Tibial nerve (tissue), 4 donors: ENCODE measurements around the gene RBP3. TPM values are rescaled to one million over a fixed set of nuclear protein-coding genes. Genes with fewer than 3 reads are reported as not detected.

Source experiments
- DNase-seq, 2 donors: peaks; one replicate each; pipeline ENCODE4 v3.0.0-alpha.2; 2019; ENCODE audit warnings: low spot score in 2 of 2
- H3K27ac ChIP-seq, 4 donors: fragments of 200-600 bp; sonication (generic) in 3 of 4; one replicate each; pipeline ENCODE4 v1.5.1; 2017 to 2019; ENCODE audit warnings: mild to moderate bottlenecking in 1 of 4
- H3K27me3 ChIP-seq, 2 donors: fragments of 200-600 bp; sonication (generic) in 1 of 2; one replicate each; pipeline versions ENCODE4 v1.5.1 to v1.6.0; 2017 to 2019
- H3K36me3 ChIP-seq, 3 donors: fragments of 200-600 bp; sonication (generic); one replicate each; pipeline ENCODE4 v1.5.1; 2018 to 2019
- H3K4me1 ChIP-seq, 4 donors: fragments of 200-600 bp; sonication (generic) in 3 of 4; one replicate each; pipeline ENCODE4 v1.5.1; 2017 to 2019
- H3K4me3 ChIP-seq, 4 donors: fragments of 200-600 bp; sonication (generic) in 3 of 4; one replicate each; pipeline ENCODE4 v1.5.1; 2017 to 2019; ENCODE audit warnings: mild to moderate bottlenecking in 1 of 4, moderate library complexity in 1 of 4
- H3K9me3 ChIP-seq, 4 donors: fragments of 200-600 bp; sonication (generic) in 3 of 4; one replicate each; pipeline ENCODE4 v1.5.1; 2017 to 2019
- CTCF ChIP-seq, 5 experiments: fragments of 200-600 bp in 3 of 5; fragments of 450-650 bp in 2 of 5; sonication (generic) in 3 of 5; IDR thresholded peaks; one replicate each; pipeline ENCODE4 v1.5.1; 2016 to 2019; ENCODE audit warnings: antibody characterized with exemption in 5 of 5, mild to moderate bottlenecking in 3 of 5, moderate library complexity in 2 of 5
- EP300 ChIP-seq, 2 donors: sonication (generic); formaldehyde crosslinking; IDR thresholded peaks; one replicate each; pipeline ENCODE4 v1.6.1; 2017; ENCODE audit warnings: antibody characterized with exemption in 2 of 2, mild to moderate bottlenecking in 1 of 2
- POLR2A ChIP-seq, 2 donors: fragments of 450-650 bp; IDR thresholded peaks; one replicate each; pipeline ENCODE4 v1.6.1; 2017; ENCODE audit warnings: antibody characterized with exemption in 2 of 2, mild to moderate bottlenecking in 2 of 2, moderate library complexity in 2 of 2
- WGBS, 2 donors: methylation state at CpG; one replicate each; pipeline ENCODE4 v1.1.5; 2018; 5-methylcytosine and 5-hydroxymethylcytosine counted together
- total RNA-seq, 4 donors: library from RNA; depleted of rRNA; stranded (reverse); fragments of >200 nt; gene quantifications; one replicate each; pipeline ENCODE4 v1.1.0, GENCODE V29; 2016

RBP3 gene
- total RNA-seq, 4 donors from 2014 or later, result not detected

- no peaks in the 10 kb centered on the region for H3K4me1 ChIP-seq
- no peak for TF ChIP-seq EP300 (IDR thresholded peaks at IDR 0.05)
- TF ChIP-seq CTCF (IDR thresholded peaks at IDR 0.05), result no peak
- TF ChIP-seq POLR2A (IDR thresholded peaks at IDR 0.05), result no peak
- H3K9me3 ChIP-seq, result no peaks in the 10 kb centered on the region
- no peak for DNase-seq
- no peak overlapping the region for H3K4me3 ChIP-seq
- no peaks in the 10 kb centered on the region for H3K36me3 ChIP-seq
- no peak overlapping the region for H3K27ac ChIP-seq
- no peaks in the 10 kb centered on the region for H3K27me3 ChIP-seq
- WGBS, 2 donors, result 75 to 83% methylated on average over 3 to 4 of the region's 5 CpGs
Measured at GRCh38 chr10:47326306-47326926, 21.7 kb upstream of the RBP3 start.

DNA sequence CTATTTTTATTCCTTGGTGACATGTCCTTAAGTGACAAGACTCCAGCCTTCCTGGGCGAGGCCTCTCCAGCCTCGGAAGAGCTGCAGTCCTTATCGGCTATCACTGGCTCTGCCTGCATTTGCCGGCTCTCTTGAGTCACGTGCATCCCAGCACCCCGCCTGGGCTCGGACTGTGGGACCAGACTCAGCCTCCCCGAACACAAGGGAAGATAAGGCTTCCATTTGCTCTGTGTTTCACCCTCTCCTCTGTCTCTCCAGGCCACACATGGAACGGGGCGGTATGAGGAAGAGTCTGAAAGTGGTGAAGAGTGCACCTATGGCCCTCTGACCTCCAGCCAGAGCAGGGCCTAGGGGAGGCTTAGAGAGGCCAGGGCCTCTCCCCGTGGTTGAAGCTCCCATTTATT is 21.2 kb upstream of the RBP3 start:
- Histone ChIP-seq H3K36me3 (no peaks in the 10 kb centered on the region), H3K9me3 (no peaks in the 10 kb centered on the region), H3K4me1 (no peaks in the 10 kb centered on the region), H3K27me3 (no peaks in the 10 kb centered on the region), H3K4me3 (no peak overlapping the region), H3K27ac (no peak overlapping the region)
- 86 to 90% methylated on average over 11 of the region's 11 CpGs for WGBS, 2 donors
- no peak for DNase-seq
- TF ChIP-seq POLR2A (IDR thresholded peaks at IDR 0.05) (no peak), EP300 (IDR thresholded peaks at IDR 0.05) (no peak), CTCF (IDR thresholded peaks at IDR 0.05) (no peak)

DNA sequence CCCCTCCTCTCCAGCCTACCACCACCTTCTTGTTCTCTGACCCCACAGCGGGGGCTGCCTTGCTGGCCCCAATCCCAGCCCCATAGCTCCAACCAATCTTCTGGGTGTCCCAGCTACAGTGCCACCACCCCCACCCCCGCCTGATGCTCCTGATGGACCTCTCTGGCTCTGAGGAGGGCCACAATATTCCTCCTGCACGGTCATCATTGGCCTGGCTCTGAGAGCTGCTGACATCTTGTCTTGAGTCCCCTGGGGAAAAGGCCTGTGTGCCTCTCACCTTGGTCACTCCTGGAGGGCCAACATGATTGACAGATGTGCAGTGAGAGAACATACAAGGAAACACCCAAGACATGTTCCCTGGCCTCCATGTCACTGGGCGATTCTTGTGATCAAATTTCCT is 18.3 kb upstream of the RBP3 start:
- Histone ChIP-seq H3K36me3 (no peaks in the 10 kb centered on the region), H3K4me1 (no peaks in the 10 kb centered on the region), H3K4me3 (no peak overlapping the region), H3K27ac (no peak overlapping the region), H3K27me3 (no peaks in the 10 kb centered on the region), H3K9me3 (no peaks in the 10 kb centered on the region)
- WGBS, 2 donors, result 86 to 91% methylated on average over 4 of the region's 4 CpGs
- DNase-seq, result no peak
- no peak for TF ChIP-seq CTCF (IDR thresholded peaks at IDR 0.05)

GRCh38 chr10:47330366-47330765 is 17.8 kb upstream of the RBP3 start:
- Histone ChIP-seq H3K4me3 (no peak overlapping the region), H3K9me3 (no peaks in the 10 kb centered on the region), H3K36me3 (no peaks in the 10 kb centered on the region), H3K27me3 (no peaks in the 10 kb centered on the region), H3K4me1 (no peaks in the 10 kb centered on the region), H3K27ac (no peak overlapping the region)
- 89 to 92% methylated on average over 3 of the region's 3 CpGs for WGBS, 2 donors
- no peak for DNase-seq
- no peak for TF ChIP-seq CTCF (IDR thresholded peaks at IDR 0.05)
- TF ChIP-seq EP300 (IDR thresholded peaks at IDR 0.05), result no peak
- no peak for TF ChIP-seq POLR2A (IDR thresholded peaks at IDR 0.05)

- WGBS, 2 donors, result 72 to 77% methylated on average over 3 of the region's 3 CpGs
Measured at GRCh38 chr10:47330804-47331203, 17.4 kb upstream of the RBP3 start.

More at GRCh38 chr10:47330804-47331203, 17.4 kb upstream of the RBP3 start:
- Histone ChIP-seq H3K27me3 (no peaks in the 10 kb centered on the region), H3K4me1 (no peaks in the 10 kb centered on the region), H3K36me3 (no peaks in the 10 kb centered on the region), H3K9me3 (no peaks in the 10 kb centered on the region), H3K4me3 (no peak overlapping the region), H3K27ac (no peak overlapping the region)
- TF ChIP-seq CTCF (IDR thresholded peaks at IDR 0.05) (no peak), POLR2A (IDR thresholded peaks at IDR 0.05) (no peak), EP300 (IDR thresholded peaks at IDR 0.05) (no peak)
- DNase-seq, result no peak
